Left renal cortex interstitium (tissue), 4 donors: ENCODE data around the gene PCCA. TPM values are rescaled to one million over a fixed set of nuclear protein-coding genes. Genes with fewer than 3 reads are reported as not detected.
"Not testable (repeated sequence)": the region's sequence is repeated elsewhere in the genome, so short reads cannot be mapped to it uniquely, and the experiment has no call there.

ENCODE experiments used
- DNase-seq, 4 donors: peaks; one replicate each; pipeline ENCODE4 v3.0.0-alpha.2; 2013; ENCODE audit warnings: low read depth in 4 of 4, low spot score in 2 of 4, missing footprints in 1 of 4
- polyA plus RNA-seq, 4 donors: library from polyadenylated mRNA; unstranded; fragments of 120-200 nt; gene quantifications; one replicate each; pipeline ENCODE4 v1.2.1, GENCODE V29; 2013; ENCODE audit not compliant: insufficient read length in 4 of 4

The PCCA gene
- polyA plus RNA-seq, 4 donors, result 45.1 to 66.6 (median 54.9) TPM

DNA sequence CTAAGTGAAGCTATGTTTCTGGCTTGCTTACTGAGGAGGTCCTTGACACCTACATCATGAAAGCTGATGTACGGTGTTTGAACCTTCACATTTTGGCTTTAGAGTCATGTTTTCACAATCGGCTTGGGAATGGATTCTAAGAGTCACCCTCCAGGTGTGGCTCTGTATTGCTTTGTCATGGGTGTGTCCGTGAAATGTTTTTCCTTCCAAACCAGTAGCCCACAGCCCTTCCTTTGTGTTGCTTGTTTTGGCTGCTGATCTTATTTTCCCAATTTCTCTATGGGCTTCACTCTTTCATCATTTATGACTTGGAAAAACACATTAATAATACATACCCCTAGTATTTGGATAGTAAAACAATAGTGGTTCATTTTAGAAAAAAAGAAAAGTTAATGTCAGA lies 259.1 kb downstream of the PCCA start:
- DNase-seq, result no peak

GRCh38 chr13:100349594-100349993 lies 260.7 kb downstream of the PCCA start:
- no peak for DNase-seq

GRCh38 chr13:100350601-100351000 lies 261.7 kb downstream of the PCCA start:
- DNase-seq, result no peak

DNA sequence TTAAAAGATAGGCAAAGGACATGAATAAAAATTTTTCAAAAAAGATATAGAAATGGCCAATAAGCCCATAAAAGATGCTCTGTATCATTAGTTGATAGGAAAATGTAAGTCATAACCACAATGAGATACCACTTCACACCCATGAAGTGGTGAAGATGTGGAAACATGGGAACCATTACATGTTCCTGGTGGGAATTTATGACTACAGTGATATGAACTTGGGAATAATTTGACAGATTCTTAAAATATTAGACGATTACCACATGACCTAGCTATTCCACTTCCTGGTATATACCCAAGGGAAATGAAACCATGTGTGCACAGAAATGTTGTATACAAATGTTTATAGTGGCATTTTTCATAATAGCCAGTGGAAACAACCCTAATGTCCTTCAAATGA lies 267.5 kb downstream of the PCCA start:
- DNase-seq, result no peak

GRCh38 chr13:100356889-100357288 lies 268.0 kb downstream of the PCCA start:
- DNase-seq, result no peak

DNA sequence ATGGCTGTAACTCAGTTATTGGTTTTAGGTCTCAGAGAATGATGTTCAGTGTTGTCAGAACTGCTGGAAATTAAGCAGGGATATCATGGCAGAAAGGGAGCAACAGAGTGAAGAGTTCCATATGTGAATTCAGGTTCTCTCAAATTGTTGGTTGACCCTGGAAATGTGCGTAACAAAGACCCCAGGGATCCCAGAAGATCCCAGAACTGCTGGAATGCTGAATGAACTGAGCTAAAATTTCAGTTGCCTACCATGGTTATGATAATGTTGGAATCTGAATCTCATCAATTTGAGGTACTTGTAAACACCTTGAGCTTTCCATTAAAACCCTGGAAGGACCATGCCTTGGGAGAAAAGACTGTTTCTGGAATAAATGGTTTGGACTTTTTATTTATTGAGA lies 268.9 kb downstream of the PCCA start:
- no peak for DNase-seq

- no peak for DNase-seq
Observed at GRCh38 chr13:100361504-100361903, 272.6 kb downstream of the PCCA start.

- DNase-seq, result no peak
Observed at GRCh38 chr13:100362371-100362770, 273.5 kb downstream of the PCCA start.

DNA sequence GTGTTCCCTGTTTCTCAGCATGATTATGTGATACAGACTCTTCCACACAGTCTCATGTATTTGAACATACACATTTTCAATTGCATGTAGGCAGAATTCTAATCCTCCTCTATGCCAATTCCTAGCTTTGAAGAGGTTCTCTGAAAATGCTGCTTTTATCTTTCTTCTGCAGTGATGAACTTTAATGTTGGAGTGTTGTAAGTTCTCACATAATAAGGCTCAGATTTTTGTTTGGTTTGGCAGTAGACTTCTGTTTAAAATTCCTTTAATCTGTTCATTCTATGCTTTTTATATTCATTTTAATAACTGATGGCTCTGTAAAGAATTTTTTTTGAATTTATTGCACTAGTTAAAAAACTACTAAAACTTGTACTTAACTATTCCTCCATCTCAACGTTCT lies 273.9 kb downstream of the PCCA start:
- DNase-seq, result no peak

- DNase-seq, result no peak
Observed at GRCh38 chr13:100363285-100363711, 274.4 kb downstream of the PCCA start.

GRCh38 chr13:100363874-100364273 lies 275.0 kb downstream of the PCCA start:
- no peak for DNase-seq

DNA sequence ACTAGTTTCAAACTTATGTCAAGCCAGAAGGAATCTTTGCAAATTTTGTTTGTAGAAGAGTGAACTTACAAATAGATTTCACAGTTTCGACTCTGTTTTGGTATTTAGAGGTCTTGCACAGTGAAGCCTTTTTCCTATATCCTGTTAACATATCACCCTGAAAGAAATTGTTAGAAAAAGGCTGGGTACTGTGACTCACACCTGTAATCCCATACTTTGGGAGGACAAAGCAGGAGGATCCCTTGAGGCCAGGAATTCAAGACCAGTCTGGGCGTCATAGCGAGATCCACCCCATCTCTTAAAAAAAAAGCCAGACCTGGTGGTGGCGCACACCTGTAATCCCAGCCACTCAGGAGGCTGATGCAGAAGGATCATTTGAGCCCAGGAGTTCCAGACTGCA lies 275.7 kb downstream of the PCCA start:
- no peak for DNase-seq

DNA sequence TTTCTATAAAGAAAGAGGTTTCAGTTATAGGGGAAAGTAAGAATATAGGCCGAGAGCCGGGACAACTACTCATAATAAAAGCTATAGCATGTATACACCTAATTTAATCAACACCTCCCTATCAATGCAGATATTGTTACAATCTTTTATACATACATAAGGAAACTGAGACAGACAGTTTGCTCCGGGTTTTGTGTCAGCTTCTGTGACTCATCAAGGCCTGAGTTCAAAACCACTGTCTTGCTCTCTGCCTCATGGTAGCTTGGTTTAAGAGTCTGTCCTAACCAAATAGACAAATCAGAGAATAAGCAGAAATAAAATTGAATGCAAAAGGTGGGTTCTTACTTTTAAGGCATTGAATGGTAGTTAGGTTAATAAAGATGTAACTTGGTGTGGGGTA lies 276.8 kb downstream of the PCCA start:
- DNase-seq, result no peak

- no peak for DNase-seq
Observed at GRCh38 chr13:100378533-100378932, 289.6 kb downstream of the PCCA start.

DNA sequence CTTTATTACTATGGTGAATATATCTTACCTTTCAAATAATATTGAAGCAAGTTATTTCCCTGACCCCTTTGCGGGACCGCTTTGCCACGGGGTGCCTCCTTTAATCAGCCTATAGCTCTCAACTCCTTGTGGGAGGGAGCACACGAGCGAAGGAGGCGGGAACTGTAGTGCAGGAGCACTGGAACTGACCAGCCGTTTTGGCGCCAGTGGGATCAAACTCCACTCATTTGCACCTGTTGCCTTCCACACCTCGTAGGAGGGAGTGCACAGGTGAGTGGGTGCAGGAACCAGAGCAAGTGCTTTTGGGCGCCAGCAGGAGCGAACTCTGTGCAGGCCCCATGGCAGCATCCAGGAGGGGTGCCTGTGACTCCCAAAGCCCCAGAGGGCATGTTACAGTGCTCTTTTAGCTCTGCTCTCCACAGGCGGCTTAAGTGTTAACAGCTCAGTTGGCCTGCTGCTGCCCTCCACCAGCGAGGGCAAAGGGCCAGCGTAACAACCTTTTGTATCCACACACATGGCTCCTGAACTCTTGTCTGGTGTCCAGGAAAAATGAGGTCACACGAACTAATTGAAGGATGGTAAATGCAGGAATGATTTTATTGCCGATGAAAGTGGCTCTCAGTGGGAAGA lies 292.8 kb downstream of the PCCA start:
- DNase-seq, result no peak

DNA sequence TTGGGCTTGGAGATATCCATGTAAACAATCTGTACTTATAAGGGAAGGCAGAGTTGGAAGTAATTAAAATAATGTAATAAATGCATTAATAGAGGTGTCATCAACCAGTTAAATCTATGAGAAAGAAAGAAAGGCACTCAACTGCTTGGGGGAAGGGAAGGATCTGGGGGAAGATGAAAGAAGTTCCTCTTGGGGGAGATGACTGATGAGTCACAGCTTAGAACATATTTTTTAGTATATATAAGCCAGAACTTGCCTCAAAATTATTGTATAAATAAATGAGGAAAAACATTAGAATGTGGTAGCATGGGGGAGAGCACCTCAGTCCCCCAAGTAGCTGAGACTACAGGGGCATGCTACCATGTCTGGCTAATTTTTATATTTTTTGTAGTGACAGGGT lies 293.9 kb downstream of the PCCA start:
- DNase-seq, result no peak

DNA sequence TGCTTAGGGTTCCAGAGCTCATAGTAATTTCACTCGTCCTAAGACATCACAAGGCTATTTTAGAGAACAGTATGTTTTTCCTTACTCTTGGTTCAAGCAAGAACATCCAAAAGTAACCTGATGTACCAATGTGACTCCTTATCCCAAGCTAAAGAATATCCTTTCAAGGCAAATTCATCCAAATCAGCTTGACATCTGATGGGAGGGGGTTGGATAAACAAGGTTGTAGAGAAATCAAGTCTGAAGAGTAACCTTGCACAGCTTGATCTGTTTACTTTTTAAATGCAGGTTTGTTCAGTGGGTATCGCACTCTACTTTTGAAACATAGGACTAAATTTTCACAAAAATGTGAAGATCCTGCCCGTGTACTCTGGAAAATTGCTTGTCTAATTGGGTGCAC lies 298.5 kb downstream of the PCCA start:
- DNase-seq, result no peak

DNA sequence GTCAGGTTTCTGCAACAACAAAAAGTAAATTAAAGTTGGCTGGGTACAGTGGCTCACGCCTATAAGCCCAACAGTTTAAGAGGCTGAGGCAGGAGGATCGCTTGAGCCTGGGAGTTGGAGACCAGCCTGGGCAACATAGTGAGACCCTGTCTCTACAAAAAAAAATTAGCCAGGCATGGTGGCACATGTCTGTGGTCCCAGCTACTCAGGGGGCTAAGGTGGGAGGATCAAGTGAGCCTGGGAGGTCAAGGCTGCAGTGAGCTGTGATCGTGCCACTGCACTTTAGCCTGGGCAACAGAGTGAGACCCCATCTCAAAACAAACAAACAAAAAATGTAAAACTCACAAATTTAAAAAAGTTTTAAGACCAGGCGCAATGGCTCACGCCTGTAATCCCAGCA lies 299.3 kb downstream of the PCCA start:
- DNase-seq, result not testable (repeated sequence)

GRCh38 chr13:100388923-100389322 lies 300.0 kb downstream of the PCCA start:
- DNase-seq, result no peak

DNA sequence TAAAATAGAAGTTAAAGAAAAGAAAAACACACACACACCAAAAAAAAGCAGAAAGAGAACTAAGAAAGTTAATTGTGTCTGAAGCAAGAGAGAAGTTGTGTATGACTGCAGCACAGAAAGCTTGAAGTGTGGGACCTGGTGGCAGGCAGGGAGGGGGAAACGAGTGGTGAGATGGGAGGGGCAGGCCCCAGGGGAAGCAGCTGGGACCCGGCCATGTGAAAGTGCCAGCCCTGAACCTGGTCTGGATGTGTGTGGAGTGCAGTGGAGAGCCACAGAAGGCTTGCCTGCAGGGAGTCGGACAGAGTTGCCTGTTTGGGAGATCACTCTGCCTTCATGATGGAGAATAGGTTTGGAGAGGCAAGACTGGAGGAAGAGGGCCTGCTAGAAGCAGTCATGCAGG lies 300.7 kb downstream of the PCCA start:
- no peak for DNase-seq

- no peak for DNase-seq
Observed at GRCh38 chr13:100392709-100393630, 304.1 kb downstream of the PCCA start.
